Measurements from ENCODE around the gene FNDC3B. TPM values are rescaled to one million over a fixed set of nuclear protein-coding genes. Genes with fewer than 3 reads are reported as not detected.
A peak's percentile ranks its signal among the peaks of the same experiment; 100 is the strongest.

The FNDC3B gene
- total and polyA plus RNA-seq, 12 donors = 9.7 to 118 (median 85.0) TPM

DNA sequence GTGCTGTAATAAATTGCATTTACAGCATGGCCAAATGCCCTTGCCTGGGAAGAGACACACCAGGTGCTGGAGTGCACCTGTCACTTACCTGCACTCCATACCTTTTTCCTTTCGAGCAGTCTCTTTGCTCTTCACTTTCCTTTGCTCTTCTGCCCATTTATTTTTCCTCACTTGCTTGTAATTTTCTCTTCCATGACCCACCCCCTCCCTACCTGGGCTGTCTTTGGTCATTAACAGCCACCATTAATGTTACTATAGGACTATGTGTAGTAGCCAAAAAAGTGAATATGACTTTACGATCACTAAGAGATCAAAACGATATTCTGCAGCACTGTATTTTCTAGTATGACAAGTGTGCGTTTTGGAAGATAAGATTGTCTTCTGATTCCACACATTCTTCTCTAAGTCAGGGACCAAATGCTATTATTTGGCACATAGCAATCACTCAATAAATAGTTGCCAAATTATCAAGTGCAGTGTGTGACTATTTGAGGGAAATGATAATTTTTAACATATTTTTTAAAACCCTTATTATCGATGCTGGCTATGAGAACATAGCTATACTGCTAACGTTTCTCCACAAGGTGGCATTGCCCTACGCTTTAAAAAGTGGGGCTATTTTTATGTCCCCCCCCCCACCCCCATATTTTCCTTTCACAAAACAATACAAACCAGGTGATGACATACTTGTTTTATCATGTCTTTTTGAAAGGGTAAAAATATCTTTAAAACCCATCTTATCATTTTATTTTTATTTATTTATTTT, 294.5 kb downstream of the FNDC3B start:
- H3K36me3 ChIP-seq = peaks cover 0 to 99% (median 32%) of the 10 kb centered on the region in 9 donors
- H3K4me1 ChIP-seq = peaks cover 0 to 17% (median 6%) of the 10 kb centered on the region in 9 donors
- H3K27ac ChIP-seq = no peak overlapping the region
- H3K9me3 ChIP-seq = no peaks in the 10 kb centered on the region
- 87 to 88% methylated on average over 7 of the region's 7 CpGs for WGBS, 2 donors
- TF ChIP-seq, protein P1, sequence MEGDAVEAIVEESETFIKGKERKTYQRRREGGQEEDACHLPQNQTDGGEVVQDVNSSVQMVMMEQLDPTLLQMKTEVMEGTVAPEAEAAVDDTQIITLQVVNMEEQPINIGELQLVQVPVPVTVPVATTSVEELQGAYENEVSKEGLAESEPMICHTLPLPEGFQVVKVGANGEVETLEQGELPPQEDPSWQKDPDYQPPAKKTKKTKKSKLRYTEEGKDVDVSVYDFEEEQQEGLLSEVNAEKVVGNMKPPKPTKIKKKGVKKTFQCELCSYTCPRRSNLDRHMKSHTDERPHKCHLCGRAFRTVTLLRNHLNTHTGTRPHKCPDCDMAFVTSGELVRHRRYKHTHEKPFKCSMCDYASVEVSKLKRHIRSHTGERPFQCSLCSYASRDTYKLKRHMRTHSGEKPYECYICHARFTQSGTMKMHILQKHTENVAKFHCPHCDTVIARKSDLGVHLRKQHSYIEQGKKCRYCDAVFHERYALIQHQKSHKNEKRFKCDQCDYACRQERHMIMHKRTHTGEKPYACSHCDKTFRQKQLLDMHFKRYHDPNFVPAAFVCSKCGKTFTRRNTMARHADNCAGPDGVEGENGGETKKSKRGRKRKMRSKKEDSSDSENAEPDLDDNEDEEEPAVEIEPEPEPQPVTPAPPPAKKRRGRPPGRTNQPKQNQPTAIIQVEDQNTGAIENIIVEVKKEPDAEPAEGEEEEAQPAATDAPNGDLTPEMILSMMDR (IDR thresholded peaks at IDR 0.05) = peak in 6 of 9 donors; percentile 13 to 26 (median 16)
- intact Hi-C loops (cut with DNase I) = loop anchor here in 6 of 10 donors (2.0 to 10.0 kb wide), 8 partner anchors 47 to 499 kb away; partner anchors contain the start of gene FNDC3B (in 2 of the 6)
- ATAC-seq (no peak), DNase-seq (no peak)
- H3K4me3 ChIP-seq = no peak overlapping the region
- H3K27me3 ChIP-seq = no peaks in the 10 kb centered on the region

DNA sequence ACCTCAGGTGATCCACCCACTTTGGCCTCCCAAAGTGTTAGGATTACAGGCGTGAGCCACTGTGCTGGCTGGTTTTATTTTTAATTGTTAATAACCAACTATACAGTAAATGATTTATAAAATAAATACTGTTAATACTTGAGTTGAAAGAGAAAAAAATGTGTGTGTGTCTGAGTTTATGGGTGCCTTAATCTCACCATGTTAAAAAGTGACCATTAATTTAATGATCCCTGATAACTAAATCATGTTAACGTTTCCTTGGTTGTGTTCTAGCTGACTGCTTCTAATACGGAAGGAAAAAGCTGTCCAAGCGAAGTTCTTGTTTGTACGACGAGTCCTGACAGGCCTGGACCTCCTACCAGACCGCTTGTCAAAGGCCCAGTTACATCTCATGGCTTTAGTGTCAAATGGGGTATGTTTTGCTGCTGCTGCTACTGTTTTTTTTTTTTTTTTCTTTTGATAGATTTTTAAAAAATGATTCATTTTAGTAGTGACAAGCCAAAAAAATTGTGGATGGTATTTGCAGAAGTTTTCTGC, 295.4 kb downstream of the FNDC3B start:
- Histone ChIP-seq H3K36me3 (peaks cover 0 to 99% (median 27%) of the 10 kb centered on the region in 9 donors), H3K9me3 (no peaks in the 10 kb centered on the region), H3K4me3 (no peak overlapping the region), H3K4me1 (peaks cover 0 to 11% (median 6%) of the 10 kb centered on the region in 9 donors), H3K27me3 (no peaks in the 10 kb centered on the region), H3K27ac (no peak overlapping the region)
- TF ChIP-seq, protein P1 (IDR thresholded peaks at IDR 0.05) = no peak
- ATAC-seq = no peak
- WGBS, 2 donors = 92 to 93% methylated on average over 7 of the region's 7 CpGs
- no peak for DNase-seq
- intact Hi-C loops (cut with DNase I) = loop anchor here in 6 of 10 donors (5.0 to 10.0 kb wide), 7 partner anchors 47 to 500 kb away; partner anchors contain the start of gene FNDC3B (in 2 of the 6)

DNA sequence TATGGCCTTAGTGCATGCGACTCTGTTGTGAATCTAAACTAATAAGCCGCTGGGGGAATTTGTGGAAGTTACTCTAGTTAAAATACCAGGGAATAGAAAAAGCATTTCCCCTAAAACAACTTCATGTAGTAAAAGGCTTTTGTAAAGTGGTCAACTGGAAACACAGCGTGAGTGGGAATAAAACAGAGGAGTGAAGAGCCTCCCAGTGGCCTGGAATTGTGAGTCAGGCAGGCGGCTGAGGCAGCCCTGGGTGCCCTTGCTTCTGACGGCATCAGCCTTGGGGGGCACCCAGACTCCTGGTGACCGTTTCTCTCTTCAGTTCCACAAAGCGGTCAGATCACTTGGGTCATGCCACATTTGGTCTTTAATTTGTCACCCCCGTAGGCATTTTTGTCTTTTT, 300.5 kb downstream of the FNDC3B start:
- 96 to 97% methylated on average over 8 of the region's 8 CpGs for WGBS, 2 donors
- Histone ChIP-seq H3K9me3 (no peaks in the 10 kb centered on the region), H3K27me3 (no peaks in the 10 kb centered on the region), H3K4me3 (no peak overlapping the region), H3K27ac (no peak overlapping the region), H3K4me1 (no peaks in the 10 kb centered on the region), H3K36me3 (peaks cover 0 to 100% (median 49%) of the 10 kb centered on the region in 9 donors)
- TF ChIP-seq, protein P1 (IDR thresholded peaks at IDR 0.05) = no peak
- DNase-seq (no peak), ATAC-seq (peak in 1 of 8 donors; percentile 49)
- intact Hi-C loops (cut with DNase I) = loop anchor here in 7 of 10 donors (10.0 kb wide), 5 partner anchors 55 to 695 kb away; partner anchors contain the start of gene FNDC3B (in 3 of the 7)

DNA sequence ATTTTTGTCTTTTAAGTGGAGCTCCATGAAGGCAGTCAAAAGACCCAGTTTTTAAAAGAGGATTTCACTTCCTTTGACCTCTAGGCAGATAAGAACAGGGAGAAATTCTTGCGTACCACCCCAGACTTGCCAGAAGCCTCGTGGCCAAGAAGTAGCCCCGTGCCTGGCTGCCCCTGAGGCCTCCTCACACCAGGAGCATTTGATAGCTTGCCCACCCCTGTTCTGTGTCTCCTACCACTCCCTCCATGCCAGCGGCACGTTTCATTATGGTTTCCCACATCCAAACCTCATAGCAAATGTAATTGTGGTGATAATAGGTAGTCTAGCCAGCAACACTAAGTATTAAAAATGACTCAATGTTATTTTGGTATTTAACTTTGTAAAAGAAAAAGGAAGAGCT, 301.2 kb downstream of the FNDC3B start:
- Histone ChIP-seq H3K4me1 (no peaks in the 10 kb centered on the region), H3K4me3 (no peak overlapping the region), H3K27me3 (no peaks in the 10 kb centered on the region), H3K9me3 (no peaks in the 10 kb centered on the region), H3K36me3 (peaks cover 0 to 100% (median 56%) of the 10 kb centered on the region in 9 donors), H3K27ac (peak overlapping the region in 2 of 10 donors; percentile 7 to 26)
- no peak for DNase-seq
- ATAC-seq = no peak
- whole genome bisulfite sequencing, 2 donors = 58 to 66% methylated on average over 5 of the region's 5 CpGs
- TF ChIP-seq, protein P1 (IDR thresholded peaks at IDR 0.05) = no peak
- intact Hi-C loops (cut with DNase I) = loop anchor here in 5 of 10 donors (10.0 kb wide), 3 partner anchors 134 to 696 kb away; partner anchors contain the start of gene FNDC3B (in 1 of the 5)

Data from heart right ventricle (tissue), 16 donors.